ENCODE data around the gene AZIN2. TPM values are rescaled to one million over a fixed set of nuclear protein-coding genes. Genes with fewer than 3 reads are reported as not detected.
A peak's percentile ranks its signal among the peaks of the same experiment; 100 is the strongest.

The AZIN2 gene
- total and polyA plus RNA-seq, 2 donors (not counting 3 experiments of a cell fraction or from before 2014, with no cell fraction given) = 0.91 to 1.4 TPM

DNA sequence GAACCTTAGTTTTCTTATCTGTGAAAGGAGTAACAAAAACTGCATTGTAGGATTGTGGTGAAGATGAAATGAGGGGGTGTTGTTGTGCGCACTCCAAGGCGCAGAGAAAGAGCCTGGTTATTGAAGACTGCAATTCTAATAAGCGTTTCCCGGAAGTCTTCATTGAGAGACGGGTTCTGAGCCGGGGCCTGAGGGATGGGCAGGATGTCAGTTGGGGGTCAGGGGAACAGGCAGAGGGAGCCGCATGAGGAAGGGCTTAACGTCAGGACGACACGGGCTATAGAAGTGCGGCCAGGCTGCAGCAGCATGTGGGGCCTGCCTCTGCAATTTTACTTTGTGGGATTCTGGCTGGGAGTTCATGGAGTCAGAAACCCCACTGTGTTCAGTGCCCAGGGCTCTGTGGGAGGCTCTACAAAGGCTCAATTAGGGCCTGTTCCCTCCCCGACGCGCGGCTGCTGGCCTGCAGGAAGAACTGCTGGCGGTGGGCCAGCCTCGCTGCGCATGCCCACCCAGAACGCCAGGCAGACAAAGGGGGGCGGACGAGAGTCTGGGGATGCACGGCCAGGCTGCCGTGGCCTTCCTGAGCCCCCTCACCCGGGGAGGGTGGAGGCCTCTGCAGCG is 80.2 kb downstream of the AZIN2 start:
- ChIA-PET CTCF (interaction anchor here (1.0 to 1.7 kb wide), 2 partner anchors 13 to 34 kb away, joined by 3 to 9 read pairs; no protein-coding TSS in a partner anchor), POLR2A (no interaction called here)
- dilution Hi-C loops (cut with MboI; ENCODE audit: extremely low pct_ligation_motif_present, low sequenced_read_pairs) (no loop called here), intact Hi-C loops (cut with micrococcal nuclease) (loop anchor here (5.0 kb wide), 2 partner anchors 34 to 96 kb away; partner anchors contain the start of gene ZNF362)
- Histone ChIP-seq H3K9me3 (replicated peaks; ENCODE audit: control insufficient read depth, insufficient read depth, low read length) (no peaks in the 10 kb centered on the region), H3K36me3 (ENCODE audit: control insufficient read depth in 2 of 2, extremely low read depth in 1 of 2, insufficient read depth in 2 of 2, low read length in 2 of 2) (peaks cover 0 to 8% of the 10 kb centered on the region in 2 experiments), H3K4me1 (ENCODE audit: control insufficient read depth, extremely low read depth, insufficient read depth, low read length) (peaks cover 22% of the 10 kb centered on the region), H3K4me2 (ENCODE audit: insufficient read depth, low read length) (no peak overlapping the region), H3K27ac (ENCODE audit: insufficient read depth, low read depth, low read length) (no peak overlapping the region), H3K79me2 (ENCODE audit: control insufficient read depth, insufficient read depth, low read length) (no peaks in the 10 kb centered on the region), H3K4me3 (replicated peaks in 1 of 3; ENCODE audit: insufficient read depth in 1 of 3, low read depth in 1 of 3, low read length in 3 of 3) (no peak overlapping the region), H3K27me3 (ENCODE audit: control insufficient read depth in 2 of 2, insufficient read depth in 2 of 2, low read length in 2 of 2) (no peaks in the 10 kb centered on the region), H4K20me1 (replicated peaks; ENCODE audit: control insufficient read depth, extremely low read depth, insufficient read depth, low read length) (no peaks in the 10 kb centered on the region), H3K9ac (replicated peaks; ENCODE audit: extremely low read depth, insufficient read depth, low read length) (no peak overlapping the region), H2AFZ (ENCODE audit: low read depth, low read length) (peak overlapping the region; percentile 2), H3K9me1 (replicated peaks; ENCODE audit: control insufficient read depth, extremely low read depth, insufficient read depth, low read length) (no peaks in the 10 kb centered on the region)
- DNase-seq (ENCODE audit: low read depth, low spot score) (peak; percentile 66), FAIRE-seq (peak; percentile 8)
- BruUV-seq (replicated peaks) = no TSS peak
- TF ChIP-seq, protein P1, sequence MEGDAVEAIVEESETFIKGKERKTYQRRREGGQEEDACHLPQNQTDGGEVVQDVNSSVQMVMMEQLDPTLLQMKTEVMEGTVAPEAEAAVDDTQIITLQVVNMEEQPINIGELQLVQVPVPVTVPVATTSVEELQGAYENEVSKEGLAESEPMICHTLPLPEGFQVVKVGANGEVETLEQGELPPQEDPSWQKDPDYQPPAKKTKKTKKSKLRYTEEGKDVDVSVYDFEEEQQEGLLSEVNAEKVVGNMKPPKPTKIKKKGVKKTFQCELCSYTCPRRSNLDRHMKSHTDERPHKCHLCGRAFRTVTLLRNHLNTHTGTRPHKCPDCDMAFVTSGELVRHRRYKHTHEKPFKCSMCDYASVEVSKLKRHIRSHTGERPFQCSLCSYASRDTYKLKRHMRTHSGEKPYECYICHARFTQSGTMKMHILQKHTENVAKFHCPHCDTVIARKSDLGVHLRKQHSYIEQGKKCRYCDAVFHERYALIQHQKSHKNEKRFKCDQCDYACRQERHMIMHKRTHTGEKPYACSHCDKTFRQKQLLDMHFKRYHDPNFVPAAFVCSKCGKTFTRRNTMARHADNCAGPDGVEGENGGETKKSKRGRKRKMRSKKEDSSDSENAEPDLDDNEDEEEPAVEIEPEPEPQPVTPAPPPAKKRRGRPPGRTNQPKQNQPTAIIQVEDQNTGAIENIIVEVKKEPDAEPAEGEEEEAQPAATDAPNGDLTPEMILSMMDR (IDR thresholded peaks at IDR 0.05; ENCODE audit: extremely low read depth in 1 of 2, insufficient read depth in 1 of 2, low read depth in 1 of 2, low read length in 2 of 2) = no peak
- no peak for TF ChIP-seq JUN (IDR thresholded peaks at IDR 0.05; ENCODE audit: borderline replicate concordance, insufficient read depth, insufficient read length, low read depth)
- no peak for TF ChIP-seq POLR2A (IDR thresholded peaks at IDR 0.05; ENCODE audit: low read depth, low read length)
- no peak for TF ChIP-seq EZH2 (IDR thresholded peaks at IDR 0.05; ENCODE audit: borderline replicate concordance, low read depth, low read length, severe bottlenecking)
- TF ChIP-seq MYC (IDR thresholded peaks at IDR 0.05; ENCODE audit: low read depth, low read length) = no peak
- TF ChIP-seq FOS (IDR thresholded peaks at IDR 0.05; ENCODE audit: borderline replicate concordance, insufficient read depth, low read length) = no peak
- no peak for TF ChIP-seq POLR2AphosphoS5 (IDR thresholded peaks at IDR 0.05; ENCODE audit: insufficient read depth, low read depth, low read length)
- no peak for TF ChIP-seq GATA2 (IDR thresholded peaks at IDR 0.05; ENCODE audit: insufficient read depth, insufficient read length, low read depth, low read length)
- TF ChIP-seq, protein P2, sequence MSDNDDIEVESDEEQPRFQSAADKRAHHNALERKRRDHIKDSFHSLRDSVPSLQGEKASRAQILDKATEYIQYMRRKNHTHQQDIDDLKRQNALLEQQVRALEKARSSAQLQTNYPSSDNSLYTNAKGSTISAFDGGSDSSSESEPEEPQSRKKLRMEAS (IDR thresholded peaks at IDR 0.05; ENCODE audit: insufficient read depth, insufficient read length) = no peak
